Measurements from ENCODE around the gene KRT25.
"Not testable (repeated sequence)": the region's sequence is repeated elsewhere in the genome, so short reads cannot be mapped to it uniquely, and the experiment has no call there.

The KRT25 gene

DNA sequence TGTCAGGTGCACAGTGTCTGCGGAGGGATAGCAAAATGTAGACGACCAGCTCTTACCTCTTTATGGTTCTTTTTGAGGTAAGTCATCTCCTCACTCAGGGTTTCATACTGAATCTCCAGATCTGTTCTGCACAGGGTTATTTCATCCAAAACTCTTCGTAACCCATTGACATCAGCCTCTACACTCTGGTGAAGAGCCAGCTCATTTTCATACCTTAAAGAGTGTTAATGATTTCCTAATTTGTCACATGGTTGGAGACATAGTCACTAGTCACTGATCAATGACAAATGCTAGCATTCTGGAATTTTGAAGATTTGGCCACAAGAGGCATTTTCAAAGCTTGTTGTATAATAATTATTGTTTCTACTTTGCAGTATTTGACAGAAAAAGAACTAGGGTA, 1.3 kb downstream of the KRT25 start:
- H3K79me2 ChIP-seq (ENCODE audit: insufficient read depth, low read length), result no peaks in the 10 kb centered on the region
- H4K20me1 ChIP-seq (ENCODE audit: insufficient read depth, low read length, poor library complexity, severe bottlenecking), result no peaks in the 10 kb centered on the region
- no peak for TF ChIP-seq EZH2phosphoT487 (IDR thresholded peaks at IDR 0.05; ENCODE audit: borderline replicate concordance)
- TF ChIP-seq, protein P1, sequence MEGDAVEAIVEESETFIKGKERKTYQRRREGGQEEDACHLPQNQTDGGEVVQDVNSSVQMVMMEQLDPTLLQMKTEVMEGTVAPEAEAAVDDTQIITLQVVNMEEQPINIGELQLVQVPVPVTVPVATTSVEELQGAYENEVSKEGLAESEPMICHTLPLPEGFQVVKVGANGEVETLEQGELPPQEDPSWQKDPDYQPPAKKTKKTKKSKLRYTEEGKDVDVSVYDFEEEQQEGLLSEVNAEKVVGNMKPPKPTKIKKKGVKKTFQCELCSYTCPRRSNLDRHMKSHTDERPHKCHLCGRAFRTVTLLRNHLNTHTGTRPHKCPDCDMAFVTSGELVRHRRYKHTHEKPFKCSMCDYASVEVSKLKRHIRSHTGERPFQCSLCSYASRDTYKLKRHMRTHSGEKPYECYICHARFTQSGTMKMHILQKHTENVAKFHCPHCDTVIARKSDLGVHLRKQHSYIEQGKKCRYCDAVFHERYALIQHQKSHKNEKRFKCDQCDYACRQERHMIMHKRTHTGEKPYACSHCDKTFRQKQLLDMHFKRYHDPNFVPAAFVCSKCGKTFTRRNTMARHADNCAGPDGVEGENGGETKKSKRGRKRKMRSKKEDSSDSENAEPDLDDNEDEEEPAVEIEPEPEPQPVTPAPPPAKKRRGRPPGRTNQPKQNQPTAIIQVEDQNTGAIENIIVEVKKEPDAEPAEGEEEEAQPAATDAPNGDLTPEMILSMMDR (conservative IDR thresholded peaks at IDR 0.05; ENCODE audit: low read length), result no peak
- no peaks in the 10 kb centered on the region for H3K36me3 ChIP-seq (ENCODE audit: insufficient read depth, low read length)
- H3K4me1 ChIP-seq (ENCODE audit: insufficient read depth, low read length, poor library complexity, severe bottlenecking), result peaks cover 8% of the 10 kb centered on the region
- no peaks in the 10 kb centered on the region for H3K9me3 ChIP-seq (ENCODE audit: insufficient read depth, low read depth, low read length)
- no peaks in the 10 kb centered on the region for H3K9me2 ChIP-seq (replicated peaks; ENCODE audit: low read depth, low read length)
- no peak overlapping the region for H2AFZ ChIP-seq (ENCODE audit: low read length)
- no peak overlapping the region for H3K4me2 ChIP-seq (ENCODE audit: low read depth, low read length, poor library complexity, severe bottlenecking)
- no peaks in the 10 kb centered on the region for H3F3A ChIP-seq (ENCODE audit: low read depth)
- H3K4me3 ChIP-seq (ENCODE audit: low read length, poor library complexity, severe bottlenecking), result no peak overlapping the region
- H3K9ac ChIP-seq (ENCODE audit: low read depth, low read length, poor library complexity, severe bottlenecking), result no peak overlapping the region
- peaks cover 5% of the 10 kb centered on the region for H3K27me3 ChIP-seq (ENCODE audit: insufficient read depth, low read length, poor library complexity, severe bottlenecking)

DNA sequence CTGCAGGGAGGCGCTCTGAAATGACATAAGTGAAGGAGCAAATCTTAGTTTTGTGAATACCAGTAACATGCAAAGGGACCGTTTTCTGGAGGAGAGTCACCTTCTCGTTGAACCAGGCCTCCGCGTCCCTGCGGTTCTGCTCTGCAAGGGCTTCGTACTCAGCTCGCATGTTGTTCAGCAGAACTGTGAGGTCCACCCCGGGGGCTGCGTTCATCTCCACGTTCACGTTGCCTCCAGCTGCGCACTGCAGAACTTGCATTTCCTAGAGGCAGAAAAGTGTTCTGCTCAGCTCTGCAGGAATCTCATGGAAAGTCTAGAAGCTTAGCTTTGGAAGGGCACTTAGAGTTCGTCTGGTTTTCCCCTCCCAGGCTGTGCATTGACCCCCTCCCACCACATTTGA, 4.1 kb downstream of the KRT25 start:
- peaks cover 8% of the 10 kb centered on the region for H3K4me1 ChIP-seq (ENCODE audit: insufficient read depth, low read length, poor library complexity, severe bottlenecking)
- peaks cover 5% of the 10 kb centered on the region for H3K27me3 ChIP-seq (ENCODE audit: insufficient read depth, low read length, poor library complexity, severe bottlenecking)
- H3K4me3 ChIP-seq (ENCODE audit: low read length, poor library complexity, severe bottlenecking), result no peak overlapping the region
- H3K79me2 ChIP-seq (ENCODE audit: insufficient read depth, low read length), result no peaks in the 10 kb centered on the region
- no peaks in the 10 kb centered on the region for H3F3A ChIP-seq (ENCODE audit: low read depth)
- H3K9me3 ChIP-seq (ENCODE audit: insufficient read depth, low read depth, low read length), result no peaks in the 10 kb centered on the region
- H3K4me2 ChIP-seq (ENCODE audit: low read depth, low read length, poor library complexity, severe bottlenecking), result no peak overlapping the region
- no peak overlapping the region for H3K9ac ChIP-seq (ENCODE audit: low read depth, low read length, poor library complexity, severe bottlenecking)
- no peaks in the 10 kb centered on the region for H3K9me2 ChIP-seq (replicated peaks; ENCODE audit: low read depth, low read length)
- TF ChIP-seq, protein P1 (conservative IDR thresholded peaks at IDR 0.05; ENCODE audit: low read length), result no peak
- TF ChIP-seq EZH2phosphoT487 (IDR thresholded peaks at IDR 0.05; ENCODE audit: borderline replicate concordance), result no peak
- no peaks in the 10 kb centered on the region for H3K36me3 ChIP-seq (ENCODE audit: insufficient read depth, low read length)
- no peaks in the 10 kb centered on the region for H4K20me1 ChIP-seq (ENCODE audit: insufficient read depth, low read length, poor library complexity, severe bottlenecking)
- peak overlapping the region; percentile 23; the same call in 1 of the 2 replicates for H2AFZ ChIP-seq (ENCODE audit: low read length)

DNA sequence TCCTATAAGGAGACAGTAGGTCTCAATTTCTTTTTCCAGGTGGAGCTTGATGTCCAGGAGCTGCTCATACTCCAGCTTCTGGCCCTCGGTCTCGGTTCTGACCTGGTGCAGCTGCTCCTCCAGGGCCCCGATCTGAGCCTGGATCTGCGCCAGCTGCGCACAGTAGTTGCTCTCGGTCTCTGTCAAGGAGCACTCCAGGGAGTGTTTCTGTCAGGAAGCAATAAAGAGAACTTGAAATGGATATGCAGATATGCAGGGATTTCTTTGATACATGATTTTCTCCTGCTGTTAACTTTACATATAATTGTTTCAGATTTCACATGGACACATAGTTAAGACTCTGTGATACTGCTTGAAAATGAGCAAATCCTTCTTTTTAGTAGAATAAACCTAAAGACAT, 4.7 kb downstream of the KRT25 start:
- Histone ChIP-seq H3K4me1 (ENCODE audit: insufficient read depth, low read length, poor library complexity, severe bottlenecking) (peaks cover 8% of the 10 kb centered on the region), H3K4me2 (ENCODE audit: low read depth, low read length, poor library complexity, severe bottlenecking) (no peak overlapping the region), H2AFZ (ENCODE audit: low read length) (no peak overlapping the region), H3K9me3 (ENCODE audit: insufficient read depth, low read depth, low read length) (no peaks in the 10 kb centered on the region), H3K27me3 (ENCODE audit: insufficient read depth, low read length, poor library complexity, severe bottlenecking) (no peaks in the 10 kb centered on the region), H3K79me2 (ENCODE audit: insufficient read depth, low read length) (no peaks in the 10 kb centered on the region), H3K9me2 (replicated peaks; ENCODE audit: low read depth, low read length) (no peaks in the 10 kb centered on the region), H3K4me3 (ENCODE audit: low read length, poor library complexity, severe bottlenecking) (no peak overlapping the region), H3K9ac (ENCODE audit: low read depth, low read length, poor library complexity, severe bottlenecking) (no peak overlapping the region), H3K36me3 (ENCODE audit: insufficient read depth, low read length) (no peaks in the 10 kb centered on the region), H4K20me1 (ENCODE audit: insufficient read depth, low read length, poor library complexity, severe bottlenecking) (no peaks in the 10 kb centered on the region), H3F3A (ENCODE audit: low read depth) (no peaks in the 10 kb centered on the region)
- TF ChIP-seq, protein P1 (conservative IDR thresholded peaks at IDR 0.05; ENCODE audit: low read length), result no peak
- no peak for TF ChIP-seq EZH2phosphoT487 (IDR thresholded peaks at IDR 0.05; ENCODE audit: borderline replicate concordance)

DNA sequence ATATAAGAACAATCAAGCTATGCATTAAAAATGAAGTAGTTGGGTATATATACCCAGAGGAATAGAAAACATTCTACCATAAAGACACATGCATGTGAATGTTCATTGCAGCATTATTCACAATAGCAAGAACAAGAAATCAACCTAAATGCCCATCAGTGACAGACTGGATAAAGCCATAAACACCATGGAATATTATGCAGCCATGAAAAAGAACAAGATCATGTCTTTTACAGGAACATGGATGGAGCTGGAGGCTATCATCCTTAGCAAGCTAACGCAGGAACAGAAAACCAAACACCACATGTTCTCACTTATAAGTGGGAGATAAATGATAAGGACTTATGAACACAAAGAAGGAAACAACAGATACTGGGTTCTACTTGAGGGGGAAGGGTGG, 6.5 kb downstream of the KRT25 start:
- H3K36me3 ChIP-seq (ENCODE audit: insufficient read depth, low read length); H3K9ac ChIP-seq (ENCODE audit: low read depth, low read length, poor library complexity, severe bottlenecking); H4K20me1 ChIP-seq (ENCODE audit: insufficient read depth, low read length, poor library complexity, severe bottlenecking); H3K9me3 ChIP-seq (ENCODE audit: insufficient read depth, low read depth, low read length); H3F3A ChIP-seq (ENCODE audit: low read depth); H3K27me3 ChIP-seq (ENCODE audit: insufficient read depth, low read length, poor library complexity, severe bottlenecking); H2AFZ ChIP-seq (ENCODE audit: low read length); H3K4me1 ChIP-seq (ENCODE audit: insufficient read depth, low read length, poor library complexity, severe bottlenecking); H3K79me2 ChIP-seq (ENCODE audit: insufficient read depth, low read length); H3K9me2 ChIP-seq (replicated peaks; ENCODE audit: low read depth, low read length); H3K4me2 ChIP-seq (ENCODE audit: low read depth, low read length, poor library complexity, severe bottlenecking); H3K4me3 ChIP-seq (ENCODE audit: low read length, poor library complexity, severe bottlenecking): not testable (repeated sequence)

Data from Loucy (cell line).